Measurements from ENCODE around the gene SHISAL2A. TPM values are rescaled to one million over a fixed set of nuclear protein-coding genes. Genes with fewer than 3 reads are reported as not detected.
A peak's percentile ranks its signal among the peaks of the same experiment; 100 is the strongest.

The SHISAL2A gene
- total RNA-seq, 1 donor from 2014 or later = not detected

DNA sequence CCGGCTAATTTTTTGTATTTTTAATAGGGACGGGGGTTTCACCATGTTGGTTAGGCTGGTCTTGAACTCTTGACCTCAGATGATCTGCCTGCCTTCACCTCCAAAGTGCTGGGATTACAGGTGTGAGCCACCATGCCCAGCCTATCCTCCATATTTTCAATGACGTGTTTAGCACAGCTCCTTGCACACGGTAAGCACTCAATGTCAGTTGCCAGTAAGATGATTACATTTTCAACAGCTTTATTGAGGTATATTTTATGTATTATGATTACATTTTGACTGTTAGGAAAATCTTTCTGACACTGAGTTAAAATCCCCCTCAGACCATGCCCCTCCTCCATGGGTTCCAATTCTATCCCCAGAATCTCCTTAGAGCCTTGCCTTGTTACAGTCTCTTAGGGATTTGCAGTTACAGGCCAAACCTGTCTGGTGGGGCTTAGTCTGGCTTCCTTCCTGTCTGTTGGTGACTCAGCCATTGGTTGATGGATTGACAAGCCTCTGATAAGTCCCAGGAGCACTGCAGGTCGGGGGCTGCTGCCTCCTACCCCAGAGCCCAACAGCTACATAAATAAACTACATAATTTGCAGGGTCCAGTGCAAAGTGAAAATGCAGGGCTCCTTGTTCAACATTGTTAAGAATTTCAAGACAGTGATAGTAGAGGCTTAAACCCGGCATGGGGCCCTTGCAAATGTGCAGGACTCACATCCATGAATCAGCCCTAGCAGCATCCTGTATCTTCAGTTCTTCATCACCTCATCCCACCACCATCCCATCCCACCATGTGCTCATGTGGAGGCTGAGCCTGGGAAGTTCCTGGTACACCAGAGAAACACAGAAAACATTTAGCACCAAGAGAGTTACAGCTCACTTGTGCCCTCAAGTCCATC lies 41.8 kb downstream of the SHISAL2A start:
- no peaks in the 10 kb centered on the region for H3K27me3 ChIP-seq (ENCODE audit: control insufficient read depth, insufficient read depth, low read length)
- no peak overlapping the region for H3K4me3 ChIP-seq (ENCODE audit: low read depth, low read length)
- DNase-seq (ENCODE audit: low read depth) (peak; percentile 89), FAIRE-seq (peak; percentile 43)
- no peaks in the 10 kb centered on the region for H3K36me3 ChIP-seq (ENCODE audit: control insufficient read depth, insufficient read depth, low read length)
- TF ChIP-seq CTCF (IDR thresholded peaks at IDR 0.05; ENCODE audit: insufficient read depth, low read length, severe bottlenecking) = no peak

- Histone ChIP-seq H3K36me3 (ENCODE audit: control insufficient read depth, insufficient read depth, low read length) (no peaks in the 10 kb centered on the region), H3K27me3 (ENCODE audit: control insufficient read depth, insufficient read depth, low read length) (no peaks in the 10 kb centered on the region), H3K4me3 (ENCODE audit: low read depth, low read length) (no peak overlapping the region)
- FAIRE-seq (peak; percentile 18), DNase-seq (ENCODE audit: low read depth) (no peak)
- TF ChIP-seq CTCF (IDR thresholded peaks at IDR 0.05; ENCODE audit: insufficient read depth, low read length, severe bottlenecking) = no peak
Observed at GRCh38 chr1:52676249-52676903, 43.4 kb downstream of the SHISAL2A start.

DNA sequence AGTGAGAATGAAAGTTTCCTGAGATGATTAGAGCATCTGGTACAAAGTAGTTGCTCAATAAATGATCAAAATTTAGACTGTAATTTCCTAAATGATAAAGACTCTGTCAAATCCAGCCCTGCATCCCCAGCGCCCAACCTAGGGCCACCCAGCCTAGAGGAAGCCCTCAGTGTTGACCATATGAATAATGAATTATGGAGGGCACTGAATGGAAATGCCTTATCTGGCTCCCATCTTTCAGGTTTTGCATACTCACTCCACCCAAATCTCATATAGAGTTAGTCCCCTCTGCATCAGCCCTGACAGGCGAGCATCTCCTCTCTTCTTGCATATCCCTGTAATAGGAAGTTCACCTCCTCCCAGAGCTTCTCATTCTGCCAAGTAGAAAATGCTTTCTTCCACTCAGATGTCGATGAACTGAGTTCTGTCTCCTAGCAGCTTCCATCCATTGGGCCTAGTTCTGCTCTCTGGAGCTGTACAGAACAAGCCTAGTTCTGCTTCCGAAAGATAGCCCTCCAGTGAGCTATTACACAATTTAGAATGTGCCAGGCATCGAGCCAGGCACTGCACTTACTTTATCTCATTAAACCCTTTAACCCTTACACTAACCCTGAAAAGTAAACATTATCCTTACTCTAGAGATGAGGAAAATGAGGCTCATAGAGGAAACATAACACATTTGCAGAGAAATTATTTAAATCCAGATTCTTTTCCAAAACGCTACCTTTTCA lies 44.3 kb downstream of the SHISAL2A start:
- no peak overlapping the region for H3K4me3 ChIP-seq (ENCODE audit: low read depth, low read length)
- H3K36me3 ChIP-seq (ENCODE audit: control insufficient read depth, insufficient read depth, low read length) = no peaks in the 10 kb centered on the region
- FAIRE-seq (no peak), DNase-seq (ENCODE audit: low read depth) (no peak)
- no peaks in the 10 kb centered on the region for H3K27me3 ChIP-seq (ENCODE audit: control insufficient read depth, insufficient read depth, low read length)
- no peak for TF ChIP-seq CTCF (IDR thresholded peaks at IDR 0.05; ENCODE audit: insufficient read depth, low read length, severe bottlenecking)

DNA sequence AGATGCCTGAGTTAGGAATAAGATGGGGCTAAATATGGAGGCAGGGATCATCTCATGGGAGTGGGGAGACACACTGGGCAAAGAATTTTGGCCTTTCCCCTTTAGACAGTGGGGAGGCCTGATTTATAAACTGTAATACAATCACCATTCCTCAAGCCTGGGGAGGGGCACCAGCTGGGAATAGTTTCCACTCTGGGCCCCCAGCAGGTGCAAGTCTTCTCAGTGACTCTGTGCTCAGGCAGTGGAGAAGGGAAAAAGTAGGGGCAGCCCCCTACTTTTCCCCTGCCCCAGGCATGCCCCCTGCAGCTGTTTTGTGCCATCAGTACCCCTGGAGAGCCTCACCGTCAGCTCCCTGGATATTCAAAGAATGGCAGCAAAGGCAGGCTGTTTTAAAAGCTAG lies 46.1 kb downstream of the SHISAL2A start:
- no peaks in the 10 kb centered on the region for H3K36me3 ChIP-seq (ENCODE audit: control insufficient read depth, insufficient read depth, low read length)
- TF ChIP-seq CTCF (IDR thresholded peaks at IDR 0.05; ENCODE audit: insufficient read depth, low read length, severe bottlenecking) = no peak
- DNase-seq (ENCODE audit: low read depth) (no peak), FAIRE-seq (no peak)
- no peak overlapping the region for H3K4me3 ChIP-seq (ENCODE audit: low read depth, low read length)
- H3K27me3 ChIP-seq (ENCODE audit: control insufficient read depth, insufficient read depth, low read length) = no peaks in the 10 kb centered on the region

DNA sequence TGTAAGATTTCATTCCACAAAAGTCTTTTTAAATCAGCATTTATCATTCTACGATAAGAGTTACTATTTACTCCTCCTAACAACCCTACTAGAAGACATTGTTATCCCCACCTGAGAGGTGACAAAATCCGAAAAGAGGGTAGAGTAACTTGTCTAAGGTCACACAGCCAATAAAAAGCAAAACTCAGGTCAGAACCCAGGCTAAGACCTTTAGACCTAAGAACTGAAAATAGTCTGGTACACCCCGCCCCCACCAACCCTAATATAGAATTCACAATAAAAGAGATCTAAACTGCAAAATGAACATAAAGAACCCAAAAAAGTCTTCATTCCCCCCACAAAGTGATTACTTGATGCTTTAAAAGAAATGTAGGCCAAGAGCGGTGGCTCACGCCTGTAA lies 46.5 kb downstream of the SHISAL2A start:
- FAIRE-seq (no peak), DNase-seq (ENCODE audit: low read depth) (no peak)
- Histone ChIP-seq H3K27me3 (ENCODE audit: control insufficient read depth, insufficient read depth, low read length) (no peaks in the 10 kb centered on the region), H3K4me3 (ENCODE audit: low read depth, low read length) (no peak overlapping the region), H3K36me3 (ENCODE audit: control insufficient read depth, insufficient read depth, low read length) (no peaks in the 10 kb centered on the region)
- TF ChIP-seq CTCF (IDR thresholded peaks at IDR 0.05; ENCODE audit: insufficient read depth, low read length, severe bottlenecking) = no peak

All from bronchial epithelial cell (primary cell).